Measurements from ENCODE around the gene RCAN1. TPM values are rescaled to one million over a fixed set of nuclear protein-coding genes. Genes with fewer than 3 reads are reported as not detected.

Gene RCAN1
- total RNA-seq, 1 donor from 2014 or later, result 197 TPM

DNA sequence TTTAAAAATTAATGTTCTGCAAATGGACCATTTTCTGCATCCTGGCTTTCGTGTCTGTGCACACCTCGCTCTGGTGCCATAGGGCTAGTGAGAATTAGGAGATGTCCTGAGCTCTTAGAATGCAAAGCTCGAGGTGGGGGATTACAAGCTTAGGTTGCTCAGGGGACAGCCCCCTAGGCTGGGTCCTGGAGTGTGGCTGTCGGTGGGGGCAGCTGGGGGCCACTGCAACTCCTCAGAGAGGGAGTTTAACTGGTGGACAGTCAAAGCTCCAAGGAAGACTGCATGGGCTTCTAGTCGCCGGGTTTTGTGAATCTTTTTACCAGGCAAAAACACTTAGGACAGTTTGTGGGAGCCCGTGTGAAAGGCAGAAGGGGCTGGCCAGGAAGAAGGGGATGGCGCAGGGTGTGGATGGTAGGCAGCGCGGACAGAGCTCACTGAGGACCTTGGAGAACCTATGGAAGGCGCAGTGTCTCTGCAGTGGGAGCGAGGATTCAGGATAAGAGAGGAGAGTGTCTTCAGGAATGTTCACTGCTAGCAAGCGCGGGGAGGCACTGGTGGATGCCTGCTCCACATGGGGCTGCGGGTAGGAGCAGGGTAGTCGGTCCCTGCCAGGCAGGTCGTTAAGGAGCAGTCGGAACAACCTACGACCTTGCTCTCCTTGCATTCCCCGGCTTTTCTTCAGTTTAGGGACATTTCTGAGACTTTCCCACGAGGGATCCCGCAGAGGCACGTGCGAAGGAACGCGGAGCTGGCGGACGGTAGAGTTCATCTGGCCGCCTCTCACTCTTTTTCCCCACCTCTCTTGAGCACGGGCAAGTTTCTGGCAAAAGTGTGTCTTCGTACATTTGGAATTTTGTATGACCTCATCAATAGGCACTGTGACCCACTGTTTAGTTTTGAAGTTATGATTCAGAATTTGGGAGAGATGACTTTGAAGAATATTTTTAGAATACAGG is 90.0 kb downstream of the RCAN1 start:
- DNase-seq (ENCODE audit: low read depth), result peak; percentile 81
- peak; percentile 59 for FAIRE-seq
- Histone ChIP-seq H3K4me2 (ENCODE audit: low read length) (peak overlapping the region; percentile 97), H3K27ac (ENCODE audit: low read depth, low read length) (peak overlapping the region; percentile 96), H3K9ac (ENCODE audit: low read length) (peak overlapping the region; percentile 98), H3K79me2 (ENCODE audit: insufficient read depth, low read length) (peaks cover 60% of the 10 kb centered on the region), H3K27me3 (ENCODE audit: insufficient read depth, low read length) (no peaks in the 10 kb centered on the region), H3K4me3 (ENCODE audit: insufficient read depth, low read depth, low read length) (peak overlapping the region; percentile 84), H4K20me1 (ENCODE audit: insufficient read depth, low read length) (peaks cover 54% of the 10 kb centered on the region), H2AFZ (ENCODE audit: low read depth, low read length) (no peak overlapping the region), H3K36me3 (ENCODE audit: insufficient read depth, low read length) (peaks cover 28% of the 10 kb centered on the region), H3K4me1 (ENCODE audit: insufficient read depth, low read length) (peaks cover 52% of the 10 kb centered on the region), H3K9me3 (ENCODE audit: insufficient read depth, low read depth, low read length) (no peaks in the 10 kb centered on the region)
- H3K4me1 Mint-ChIP-seq (ENCODE audit: low read depth, unreplicated experiment), result peaks cover 51% of the 10 kb centered on the region
- no peaks in the 10 kb centered on the region for H3K27me3 Mint-ChIP-seq (ENCODE audit: low read depth, unreplicated experiment)
- H3K27ac Mint-ChIP-seq (ENCODE audit: unreplicated experiment), result peak overlapping the region; percentile 95
- H3K4me3 Mint-ChIP-seq (ENCODE audit: unreplicated experiment), result peak overlapping the region; percentile 93
- peaks cover 16% of the 10 kb centered on the region for H3K36me3 Mint-ChIP-seq (ENCODE audit: low read depth, unreplicated experiment)
- TF ChIP-seq, protein P1, sequence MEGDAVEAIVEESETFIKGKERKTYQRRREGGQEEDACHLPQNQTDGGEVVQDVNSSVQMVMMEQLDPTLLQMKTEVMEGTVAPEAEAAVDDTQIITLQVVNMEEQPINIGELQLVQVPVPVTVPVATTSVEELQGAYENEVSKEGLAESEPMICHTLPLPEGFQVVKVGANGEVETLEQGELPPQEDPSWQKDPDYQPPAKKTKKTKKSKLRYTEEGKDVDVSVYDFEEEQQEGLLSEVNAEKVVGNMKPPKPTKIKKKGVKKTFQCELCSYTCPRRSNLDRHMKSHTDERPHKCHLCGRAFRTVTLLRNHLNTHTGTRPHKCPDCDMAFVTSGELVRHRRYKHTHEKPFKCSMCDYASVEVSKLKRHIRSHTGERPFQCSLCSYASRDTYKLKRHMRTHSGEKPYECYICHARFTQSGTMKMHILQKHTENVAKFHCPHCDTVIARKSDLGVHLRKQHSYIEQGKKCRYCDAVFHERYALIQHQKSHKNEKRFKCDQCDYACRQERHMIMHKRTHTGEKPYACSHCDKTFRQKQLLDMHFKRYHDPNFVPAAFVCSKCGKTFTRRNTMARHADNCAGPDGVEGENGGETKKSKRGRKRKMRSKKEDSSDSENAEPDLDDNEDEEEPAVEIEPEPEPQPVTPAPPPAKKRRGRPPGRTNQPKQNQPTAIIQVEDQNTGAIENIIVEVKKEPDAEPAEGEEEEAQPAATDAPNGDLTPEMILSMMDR (IDR thresholded peaks at IDR 0.05; ENCODE audit: insufficient read depth, low read depth, low read length), result no peak
- no peak for TF ChIP-seq EZH2 (IDR thresholded peaks at IDR 0.05; ENCODE audit: insufficient read depth, low read length)
- H3K9me3 Mint-ChIP-seq (ENCODE audit: unreplicated experiment), result no peaks in the 10 kb centered on the region

DNA sequence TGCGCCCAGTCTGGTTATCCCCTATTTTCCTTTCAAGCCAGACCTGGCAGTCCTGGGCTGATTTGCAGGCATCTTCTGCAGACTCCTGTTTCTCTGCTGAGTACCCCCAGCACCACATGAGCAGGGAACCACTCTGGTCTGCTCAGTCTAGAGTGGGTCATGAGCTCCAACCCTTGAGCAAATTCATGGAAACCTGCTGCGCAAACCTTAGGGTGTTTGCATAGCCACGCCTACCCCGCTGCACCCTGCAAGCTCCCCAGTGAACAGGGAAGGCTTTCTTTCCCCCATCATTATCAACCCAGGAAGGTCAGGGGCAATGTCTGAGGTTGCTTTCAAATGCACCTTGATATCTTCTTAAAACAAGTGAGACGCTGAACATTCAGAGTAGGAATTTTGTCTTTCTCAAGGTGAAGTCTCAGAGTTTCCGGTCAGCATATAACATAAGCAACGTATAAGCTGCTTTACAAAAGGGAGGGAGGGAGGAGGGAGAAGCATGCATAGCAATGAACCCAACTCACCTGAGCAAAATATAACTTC is 91.8 kb downstream of the RCAN1 start:
- FAIRE-seq (no peak), DNase-seq (ENCODE audit: low read depth) (no peak)
- Histone ChIP-seq H3K27me3 (ENCODE audit: insufficient read depth, low read length) (no peaks in the 10 kb centered on the region), H3K9ac (ENCODE audit: low read length) (peak overlapping the region; percentile 17), H3K4me3 (ENCODE audit: insufficient read depth, low read depth, low read length) (peak overlapping the region; percentile 34), H2AFZ (ENCODE audit: low read depth, low read length) (no peak overlapping the region), H3K27ac (ENCODE audit: low read depth, low read length) (no peak overlapping the region), H3K4me2 (ENCODE audit: low read length) (peak overlapping the region; percentile 97), H3K9me3 (ENCODE audit: insufficient read depth, low read depth, low read length) (no peaks in the 10 kb centered on the region), H3K36me3 (ENCODE audit: insufficient read depth, low read length) (peaks cover 37% of the 10 kb centered on the region), H3K79me2 (ENCODE audit: insufficient read depth, low read length) (peaks cover 61% of the 10 kb centered on the region), H3K4me1 (ENCODE audit: insufficient read depth, low read length) (peaks cover 43% of the 10 kb centered on the region), H4K20me1 (ENCODE audit: insufficient read depth, low read length) (peaks cover 72% of the 10 kb centered on the region)
- no peaks in the 10 kb centered on the region for H3K27me3 Mint-ChIP-seq (ENCODE audit: low read depth, unreplicated experiment)
- H3K9me3 Mint-ChIP-seq (ENCODE audit: unreplicated experiment), result no peaks in the 10 kb centered on the region
- TF ChIP-seq, protein P1 (IDR thresholded peaks at IDR 0.05; ENCODE audit: insufficient read depth, low read depth, low read length), result no peak
- TF ChIP-seq EZH2 (IDR thresholded peaks at IDR 0.05; ENCODE audit: insufficient read depth, low read length), result no peak
- peak overlapping the region; percentile 71 for H3K4me3 Mint-ChIP-seq (ENCODE audit: unreplicated experiment)
- H3K27ac Mint-ChIP-seq (ENCODE audit: unreplicated experiment), result no peak overlapping the region
- peaks cover 31% of the 10 kb centered on the region for H3K36me3 Mint-ChIP-seq (ENCODE audit: low read depth, unreplicated experiment)
- H3K4me1 Mint-ChIP-seq (ENCODE audit: low read depth, unreplicated experiment), result peaks cover 46% of the 10 kb centered on the region
